Brain microvascular endothelial cell (primary cell): ENCODE measurements around the gene ST6GALNAC6.
A peak's percentile ranks its signal among the peaks of the same experiment; 100 is the strongest.

Source experiments
- DNase-seq: peaks from one replicate; pipeline ENCODE4 v3.0.0-alpha.2; 2020
- H3K27ac ChIP-seq: fragments of 250-450 bp; sonication (Bioruptor Pico); 2 replicates; pipeline ENCODE4 v1.5.1; 2020; ENCODE audit warnings: mild to moderate bottlenecking, moderate library complexity
- H3K27me3 ChIP-seq: fragments of 250-450 bp; sonication (Bioruptor Pico); replicated peaks from 2 replicates; pipeline ENCODE4 v1.5.1; 2020; ENCODE audit warnings: mild to moderate bottlenecking
- H3K36me3 ChIP-seq: fragments of 250-450 bp; sonication (Bioruptor Pico); replicated peaks from 2 replicates; pipeline ENCODE4 v1.5.1; 2020; ENCODE audit warnings: mild to moderate bottlenecking
- H3K4me3 ChIP-seq: 2 replicates; pipeline ENCODE4 v1.5.1; 2011; ENCODE audit warnings: low read depth, mild to moderate bottlenecking, control low read depth, low read length, moderate library complexity
- CTCF ChIP-seq: IDR thresholded peaks from 2 replicates; pipeline ENCODE4 v1.5.1; 2011; ENCODE audit warnings: low read depth, mild to moderate bottlenecking, moderate library complexity, low read length, control low read depth, inconsistent platforms; ENCODE audit errors: missing control alignments
- in situ Hi-C: cut with HindIII; loops from 2 replicates; pipeline ENCODE4 v1.10.0; 2017; ENCODE audit warnings: low sequenced_read_pairs, low pct_ligation_motif_present

Gene ST6GALNAC6

GRCh38 chr9:127877566-127877998 lies 21.8 kb downstream of the ST6GALNAC6 start, which contains the start of gene AK1:
AK1 (minus strand) TSS chr9:127877675; CDS start chr9:127874617, 3,058 bp downstream.
- in situ Hi-C loops, result no loop called here
- peak; percentile 29 for DNase-seq
- Histone ChIP-seq H3K4me3 (peak within 1 kb of the TSS; percentile 62), H3K27ac (no peak within 1 kb of the TSS), H3K36me3 (no peaks in the 10 kb centered on the region), H3K27me3 (no peaks in the 10 kb centered on the region)
- no peak for TF ChIP-seq CTCF

GRCh38 chr9:127876764-127877562 lies 22.4 kb downstream of the ST6GALNAC6 start:
- peak overlapping the region; percentile 62 for H3K4me3 ChIP-seq
- no peaks in the 10 kb centered on the region for H3K27me3 ChIP-seq
- no peak for TF ChIP-seq CTCF
- DNase-seq, result no peak
- no peak overlapping the region for H3K27ac ChIP-seq
- in situ Hi-C loops, result no loop called here
- H3K36me3 ChIP-seq, result peaks cover 6% of the 10 kb centered on the region

- DNase-seq, result no peak
- Histone ChIP-seq H3K36me3 (peaks cover 9% of the 10 kb centered on the region), H3K4me3 (no peak overlapping the region), H3K27me3 (no peaks in the 10 kb centered on the region), H3K27ac (no peak overlapping the region)
- in situ Hi-C loops, result no loop called here
- no peak for TF ChIP-seq CTCF
Measured at GRCh38 chr9:127876026-127876763, 23.2 kb downstream of the ST6GALNAC6 start.

- DNase-seq, result peak; percentile 30
- Histone ChIP-seq H3K36me3 (peaks cover 12% of the 10 kb centered on the region), H3K4me3 (no peak overlapping the region), H3K27me3 (no peaks in the 10 kb centered on the region), H3K27ac (no peak overlapping the region)
- no peak for TF ChIP-seq CTCF
- in situ Hi-C loops, result no loop called here
Measured at GRCh38 chr9:127875306-127875966, 24.0 kb downstream of the ST6GALNAC6 start.

DNA sequence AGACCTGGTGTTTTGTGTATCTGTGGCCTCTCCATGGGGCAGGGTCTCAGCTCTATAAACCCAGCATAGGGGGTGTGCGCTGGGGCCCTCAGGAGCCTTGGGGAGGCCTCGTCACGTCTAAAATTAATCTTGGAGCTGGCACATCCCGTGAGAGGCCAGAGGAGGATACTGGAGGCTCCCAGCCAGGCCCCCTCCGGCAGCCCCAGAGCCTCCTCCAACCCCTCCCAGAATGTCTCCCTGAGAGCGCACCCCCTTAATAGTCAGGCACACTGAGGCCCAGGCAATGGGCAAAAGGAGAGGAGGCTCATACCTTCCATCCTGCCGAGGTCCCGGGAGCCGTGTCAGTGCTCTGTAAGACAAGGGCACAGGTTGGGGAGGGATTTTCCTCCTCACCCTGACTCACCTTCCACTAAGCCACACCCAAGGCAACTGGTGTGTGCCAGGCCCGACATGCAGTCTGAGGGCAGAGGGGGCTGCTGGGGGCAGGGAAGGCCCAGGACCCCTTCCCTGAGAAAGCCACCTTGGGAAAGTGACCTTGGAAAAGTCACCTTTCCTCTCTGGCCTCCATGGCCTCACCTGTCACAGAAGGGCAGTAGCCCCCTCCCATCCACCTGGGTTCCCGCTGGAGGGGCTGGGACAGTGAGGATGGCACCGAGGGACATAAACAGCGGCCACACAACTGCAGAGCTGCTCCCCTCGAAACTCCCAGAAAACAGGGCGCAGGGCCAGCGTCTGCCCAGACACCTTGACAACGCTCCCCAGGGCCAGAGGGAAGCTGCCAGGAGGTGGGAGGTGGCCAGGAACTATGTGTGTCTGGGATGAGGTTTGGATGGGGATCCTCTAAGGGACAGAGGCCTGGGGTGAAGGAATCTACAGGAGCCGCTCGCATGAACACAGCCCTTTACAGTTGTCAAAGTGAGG lies 24.8 kb downstream of the ST6GALNAC6 start:
- no peak for DNase-seq
- H3K4me3 ChIP-seq, result no peak overlapping the region
- H3K27ac ChIP-seq, result no peak overlapping the region

More for the DNA sequence above, 24.8 kb downstream of the ST6GALNAC6 start:
- in situ Hi-C loops, result loop anchor here (25.0 kb wide), 1 partner anchor 112 kb away; no protein-coding TSS in a partner anchor
- Histone ChIP-seq H3K27me3 (no peaks in the 10 kb centered on the region), H3K36me3 (peaks cover 14% of the 10 kb centered on the region)
- TF ChIP-seq CTCF, result no peak
